ENCODE measurements around the gene BBOX1.
"Not testable (repeated sequence)": the region's sequence is repeated elsewhere in the genome, so short reads cannot be mapped to it uniquely, and the experiment has no call there.

The BBOX1 gene

DNA sequence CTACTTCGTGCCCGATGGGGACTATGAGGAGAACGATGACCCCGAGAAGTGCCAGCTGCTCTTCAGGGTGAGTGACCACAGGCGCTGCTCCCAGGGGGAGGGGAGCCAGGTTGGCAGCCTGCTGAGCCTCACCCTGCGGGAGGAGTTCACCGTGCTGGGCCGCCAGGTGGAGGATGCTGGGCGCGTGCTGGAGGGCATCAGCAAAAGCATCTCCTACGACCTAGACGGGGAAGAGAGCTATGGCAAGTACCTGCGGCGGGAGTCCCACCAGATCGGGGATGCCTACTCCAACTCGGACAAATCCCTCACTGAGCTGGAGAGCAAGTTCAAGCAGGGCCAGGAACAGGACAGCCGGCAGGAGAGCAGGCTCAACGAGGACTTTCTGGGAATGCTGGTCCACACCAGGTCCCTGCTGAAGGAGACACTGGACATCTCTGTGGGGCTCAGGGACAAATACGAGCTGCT is 46.0 kb upstream of the BBOX1 start:
- Histone ChIP-seq H3K9me2 (replicated peaks; ENCODE audit: insufficient read depth, low read length) (no peaks in the 10 kb centered on the region), H3K79me2 (ENCODE audit: insufficient read depth, low read length) (no peaks in the 10 kb centered on the region), H3K27ac (ENCODE audit: low read depth, low read length) (no peak overlapping the region), H3F3A (ENCODE audit: insufficient read depth) (no peaks in the 10 kb centered on the region), H3K4me3 (ENCODE audit: insufficient read depth, low read length, poor library complexity, severe bottlenecking) (no peak overlapping the region), H4K20me1 (ENCODE audit: low read depth, low read length) (no peaks in the 10 kb centered on the region), H3K9me3 (ENCODE audit: insufficient read depth, low read length) (no peaks in the 10 kb centered on the region), H3K9ac (ENCODE audit: low read length) (no peak overlapping the region), H3K27me3 (ENCODE audit: low read length) (no peaks in the 10 kb centered on the region), H2AFZ (ENCODE audit: low read depth, low read length, severe bottlenecking) (no peak overlapping the region), H3K36me3 (ENCODE audit: low read length) (no peaks in the 10 kb centered on the region), H3K4me2 (ENCODE audit: low read depth, low read length, poor library complexity, severe bottlenecking) (no peak overlapping the region)
- TF ChIP-seq EZH2phosphoT487 (conservative IDR thresholded peaks at IDR 0.05; ENCODE audit: low read length) = no peak
- TF ChIP-seq, protein P1, sequence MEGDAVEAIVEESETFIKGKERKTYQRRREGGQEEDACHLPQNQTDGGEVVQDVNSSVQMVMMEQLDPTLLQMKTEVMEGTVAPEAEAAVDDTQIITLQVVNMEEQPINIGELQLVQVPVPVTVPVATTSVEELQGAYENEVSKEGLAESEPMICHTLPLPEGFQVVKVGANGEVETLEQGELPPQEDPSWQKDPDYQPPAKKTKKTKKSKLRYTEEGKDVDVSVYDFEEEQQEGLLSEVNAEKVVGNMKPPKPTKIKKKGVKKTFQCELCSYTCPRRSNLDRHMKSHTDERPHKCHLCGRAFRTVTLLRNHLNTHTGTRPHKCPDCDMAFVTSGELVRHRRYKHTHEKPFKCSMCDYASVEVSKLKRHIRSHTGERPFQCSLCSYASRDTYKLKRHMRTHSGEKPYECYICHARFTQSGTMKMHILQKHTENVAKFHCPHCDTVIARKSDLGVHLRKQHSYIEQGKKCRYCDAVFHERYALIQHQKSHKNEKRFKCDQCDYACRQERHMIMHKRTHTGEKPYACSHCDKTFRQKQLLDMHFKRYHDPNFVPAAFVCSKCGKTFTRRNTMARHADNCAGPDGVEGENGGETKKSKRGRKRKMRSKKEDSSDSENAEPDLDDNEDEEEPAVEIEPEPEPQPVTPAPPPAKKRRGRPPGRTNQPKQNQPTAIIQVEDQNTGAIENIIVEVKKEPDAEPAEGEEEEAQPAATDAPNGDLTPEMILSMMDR (IDR thresholded peaks at IDR 0.05; ENCODE audit: insufficient read depth, low read length, poor library complexity, severe bottlenecking) = no peak

DNA sequence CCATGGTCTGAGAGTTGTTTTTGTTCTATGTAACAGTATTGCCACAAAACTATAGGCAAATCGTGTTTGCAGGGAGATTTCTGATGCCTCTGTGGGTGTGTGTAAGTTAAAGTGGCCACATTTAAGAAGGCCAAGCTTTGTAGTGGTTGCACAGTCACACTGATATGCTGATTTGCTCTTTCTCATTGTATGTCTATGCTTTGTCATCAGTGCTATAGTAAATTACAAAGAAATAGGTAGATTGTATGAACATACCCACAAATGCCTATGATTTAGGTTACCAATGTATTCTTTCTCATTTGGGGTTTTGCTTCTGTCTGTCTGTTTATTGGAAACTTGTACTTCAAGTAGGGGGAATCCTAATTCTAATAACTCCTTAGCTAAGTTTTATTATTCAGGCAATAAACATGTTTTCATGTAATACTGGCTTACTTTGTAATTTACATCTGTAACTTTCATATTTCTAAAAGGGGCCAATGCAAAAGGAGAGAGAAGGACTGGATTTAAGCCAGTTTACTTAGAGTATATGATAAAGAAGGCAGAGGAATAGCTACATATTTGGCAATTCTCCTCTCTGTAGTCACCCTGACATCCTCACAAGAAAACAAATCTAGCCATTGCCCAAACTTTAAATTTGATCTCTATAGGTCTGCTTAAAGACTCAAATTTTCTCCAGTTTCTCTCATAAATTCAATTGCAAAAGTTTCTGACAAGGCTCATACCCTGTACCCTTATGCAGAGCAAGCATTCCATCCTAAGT is 44.7 kb upstream of the BBOX1 start:
- no peaks in the 10 kb centered on the region for H3K9me2 ChIP-seq (replicated peaks; ENCODE audit: insufficient read depth, low read length)
- H4K20me1 ChIP-seq (ENCODE audit: low read depth, low read length) = no peaks in the 10 kb centered on the region
- no peaks in the 10 kb centered on the region for H3K36me3 ChIP-seq (ENCODE audit: low read length)
- TF ChIP-seq EZH2phosphoT487 (conservative IDR thresholded peaks at IDR 0.05; ENCODE audit: low read length) = no peak
- TF ChIP-seq, protein P1 (IDR thresholded peaks at IDR 0.05; ENCODE audit: insufficient read depth, low read length, poor library complexity, severe bottlenecking) = no peak
- no peak overlapping the region for H3K9ac ChIP-seq (ENCODE audit: low read length)
- no peaks in the 10 kb centered on the region for H3K79me2 ChIP-seq (ENCODE audit: insufficient read depth, low read length)
- no peaks in the 10 kb centered on the region for H3F3A ChIP-seq (ENCODE audit: insufficient read depth)
- H3K4me2 ChIP-seq (ENCODE audit: low read depth, low read length, poor library complexity, severe bottlenecking) = no peak overlapping the region
- H3K4me3 ChIP-seq (ENCODE audit: insufficient read depth, low read length, poor library complexity, severe bottlenecking) = no peak overlapping the region
- H2AFZ ChIP-seq (ENCODE audit: low read depth, low read length, severe bottlenecking) = no peak overlapping the region
- H3K27ac ChIP-seq (ENCODE audit: low read depth, low read length) = no peak overlapping the region
- H3K27me3 ChIP-seq (ENCODE audit: low read length) = no peaks in the 10 kb centered on the region
- H3K9me3 ChIP-seq (ENCODE audit: insufficient read depth, low read length) = no peaks in the 10 kb centered on the region

DNA sequence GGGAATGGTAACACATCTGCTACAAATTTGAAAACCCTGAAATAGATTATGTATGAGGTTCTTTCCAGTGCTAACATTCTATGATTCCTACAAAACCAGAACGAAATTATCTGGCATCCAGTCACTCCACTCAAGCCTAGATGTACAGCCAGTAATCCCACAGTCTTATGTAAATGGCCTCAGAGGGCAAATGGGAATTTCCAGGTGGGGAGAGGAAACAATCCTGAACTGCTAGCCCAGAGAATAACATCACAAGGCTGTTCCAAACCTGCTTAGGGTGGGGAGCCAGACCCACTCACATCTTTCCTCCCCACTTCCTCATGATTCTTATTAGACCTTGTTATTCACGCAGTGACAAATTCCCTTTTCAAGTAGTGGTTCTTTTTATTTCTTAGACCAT is 43.2 kb upstream of the BBOX1 start:
- Histone ChIP-seq H3K36me3 (ENCODE audit: low read length) (no peaks in the 10 kb centered on the region), H2AFZ (ENCODE audit: low read depth, low read length, severe bottlenecking) (no peak overlapping the region), H3K9me3 (ENCODE audit: insufficient read depth, low read length) (no peaks in the 10 kb centered on the region), H3F3A (ENCODE audit: insufficient read depth) (no peaks in the 10 kb centered on the region), H3K9me2 (replicated peaks; ENCODE audit: insufficient read depth, low read length) (no peaks in the 10 kb centered on the region), H3K4me2 (ENCODE audit: low read depth, low read length, poor library complexity, severe bottlenecking) (no peak overlapping the region), H3K79me2 (ENCODE audit: insufficient read depth, low read length) (no peaks in the 10 kb centered on the region), H3K4me3 (ENCODE audit: insufficient read depth, low read length, poor library complexity, severe bottlenecking) (no peak overlapping the region), H4K20me1 (ENCODE audit: low read depth, low read length) (no peaks in the 10 kb centered on the region), H3K9ac (ENCODE audit: low read length) (no peak overlapping the region), H3K27ac (ENCODE audit: low read depth, low read length) (no peak overlapping the region), H3K27me3 (ENCODE audit: low read length) (no peaks in the 10 kb centered on the region)
- TF ChIP-seq, protein P1 (IDR thresholded peaks at IDR 0.05; ENCODE audit: insufficient read depth, low read length, poor library complexity, severe bottlenecking) = no peak
- no peak for TF ChIP-seq EZH2phosphoT487 (conservative IDR thresholded peaks at IDR 0.05; ENCODE audit: low read length)

DNA sequence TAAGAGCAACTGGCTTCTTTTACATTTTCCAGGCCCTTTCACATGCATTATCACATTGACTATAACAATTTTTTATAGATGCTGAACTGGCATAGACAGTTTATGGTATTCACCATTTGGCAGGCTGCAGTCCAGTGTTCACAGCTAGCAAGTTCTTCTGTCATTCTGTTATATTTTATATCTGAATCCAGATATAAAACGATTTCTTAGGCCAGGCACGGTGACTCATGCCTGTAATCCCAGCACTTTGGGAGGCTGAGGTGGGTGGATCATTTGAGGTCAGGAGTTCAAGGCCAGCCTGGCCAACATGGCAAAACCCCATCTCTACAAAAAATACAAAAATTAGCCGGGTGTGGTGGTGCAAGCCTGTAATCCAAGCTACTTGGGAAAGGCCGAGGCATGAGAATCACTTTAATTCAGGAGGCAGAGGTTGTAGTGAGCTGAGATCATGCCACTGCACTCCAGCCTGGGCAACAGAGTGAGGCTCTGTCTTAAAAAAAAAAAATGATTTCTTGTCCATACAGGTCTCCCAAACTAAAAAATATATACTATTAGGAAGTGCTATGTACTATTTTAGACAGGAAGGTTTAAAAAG is 39.4 kb upstream of the BBOX1 start:
- H3K79me2 ChIP-seq (ENCODE audit: insufficient read depth, low read length); H3K27ac ChIP-seq (ENCODE audit: low read depth, low read length); H3K4me3 ChIP-seq (ENCODE audit: insufficient read depth, low read length, poor library complexity, severe bottlenecking); H3F3A ChIP-seq (ENCODE audit: insufficient read depth); H3K9me2 ChIP-seq (replicated peaks; ENCODE audit: insufficient read depth, low read length); H3K9ac ChIP-seq (ENCODE audit: low read length); H3K36me3 ChIP-seq (ENCODE audit: low read length); H3K4me2 ChIP-seq (ENCODE audit: low read depth, low read length, poor library complexity, severe bottlenecking); H4K20me1 ChIP-seq (ENCODE audit: low read depth, low read length); H2AFZ ChIP-seq (ENCODE audit: low read depth, low read length, severe bottlenecking); H3K27me3 ChIP-seq (ENCODE audit: low read length); H3K9me3 ChIP-seq (ENCODE audit: insufficient read depth, low read length): not testable (repeated sequence)

Measured in SU-DHL-6 (cell line).